Right cardiac atrium (tissue), 5 donors: ENCODE measurements around the gene USH2A. TPM values are rescaled to one million over a fixed set of nuclear protein-coding genes. Genes with fewer than 3 reads are reported as not detected.

Source experiments
- ATAC-seq, 2 donors: fragments of 200-7000 bp; cut with Tn5 transposase; one replicate each; pipeline versions ENCODE4 v1.8.0 to v1.9.1; 2020; ENCODE audit warnings: moderate library complexity in 2 of 2, mild to moderate bottlenecking in 1 of 2
- DNase-seq, 3 donors: peaks; one replicate each; pipeline ENCODE4 v3.0.0-alpha.2; 2020
- H3K27ac ChIP-seq: one replicate; pipeline ENCODE4 v1.5.1; 2013; ENCODE audit warnings: mild to moderate bottlenecking, low read length, control low read depth, moderate library complexity
- H3K27me3 ChIP-seq: one replicate; pipeline ENCODE4 v1.6.1; 2013; ENCODE audit not compliant: control insufficient read depth, insufficient read depth
- H3K4me1 ChIP-seq: one replicate; pipeline ENCODE4 v1.6.1; 2013; ENCODE audit warnings: low read length; ENCODE audit not compliant: control insufficient read depth, insufficient read depth
- H3K4me3 ChIP-seq: one replicate; pipeline ENCODE4 v1.5.1; 2013; ENCODE audit warnings: low read length, control low read depth
- H3K9me3 ChIP-seq: one replicate; pipeline ENCODE4 v1.6.1; 2013; ENCODE audit warnings: low read length; ENCODE audit not compliant: control insufficient read depth
- WGBS: extraction: QIAGEN DNeasy Blood & Tissue Kit; methylation state at CpG from one replicate; pipeline ENCODE4 v1.1.7; 2013; 5-methylcytosine and 5-hydroxymethylcytosine counted together
- intact Hi-C, 4 donors: fragments of 100-400 bp; cut with DNase I; formaldehyde crosslinking; loops; one replicate each; pipeline versions ENCODE4 v1.11.0 to v1.14.0; 2022 to 2023
- polyA plus RNA-seq: library from polyadenylated mRNA; stranded (reverse); fragments of 200-250 nt; gene quantifications from one replicate; pipeline ENCODE4 v1.2.3, GENCODE V29; 2013
- total RNA-seq, 4 donors: library from RNA; stranded (reverse); fragmentation: NEBNext Ultra II Directional; extraction: Animal tissue kit (Norgen Biotek cat#: 25700); gene quantifications; one replicate each; pipeline ENCODE4 v1.2.1, GENCODE V29; 2021
- donor health status: healthy with polysubstance abuse.
- donor health status: DM: no; HTN: yes; CAD: no.
- donor health status: DM: no; HTN: no; CAD: no.
- donor health status: DM: no; HTN: yes; CAD: no; lungs with severe emphysema.
- donor health status: DM: yes; HTN: yes; CAD: no.

USH2A gene
- total and polyA plus RNA-seq, 5 donors, result 0.29 to 4.8 (median 3.5) TPM

GRCh38 chr1:215640429-215641148 is 782.7 kb downstream of the USH2A start:
- ATAC-seq (no peak), DNase-seq (no peak)
- Histone ChIP-seq H3K4me3 (no peak overlapping the region), H3K27ac (no peak overlapping the region), H3K27me3 (no peaks in the 10 kb centered on the region), H3K9me3 (no peaks in the 10 kb centered on the region), H3K4me1 (no peaks in the 10 kb centered on the region)
- intact Hi-C loops, result no loop called here
- WGBS, result 92% methylated on average over 18 of the region's 18 CpGs

- intact Hi-C loops, result no loop called here
- no peak overlapping the region for H3K4me3 ChIP-seq
- peak; percentile 59 to 67 (median 60) for DNase-seq
These were observed 786.1 kb downstream of the USH2A start for GRCh38 chr1:215637041-215637573.

GRCh38 chr1:215636258-215636965 is 786.8 kb downstream of the USH2A start:
- no peaks in the 10 kb centered on the region for H3K9me3 ChIP-seq
- H3K4me1 ChIP-seq, result no peaks in the 10 kb centered on the region
- no peak overlapping the region for H3K4me3 ChIP-seq
- DNase-seq, result peak; percentile 39 to 72 (median 58)
- intact Hi-C loops, result no loop called here
- no peaks in the 10 kb centered on the region for H3K27me3 ChIP-seq
- peak; percentile 84 to 89 for ATAC-seq
- 49% methylated on average over 9 of the region's 9 CpGs for WGBS
- H3K27ac ChIP-seq, result no peak overlapping the region

More at GRCh38 chr1:215637041-215637573, 786.1 kb downstream of the USH2A start:
- H3K27me3 ChIP-seq, result no peaks in the 10 kb centered on the region
- no peaks in the 10 kb centered on the region for H3K9me3 ChIP-seq
- peak overlapping the region; percentile 2 for H3K27ac ChIP-seq
- 38% methylated on average over 7 of the region's 7 CpGs for WGBS
- no peaks in the 10 kb centered on the region for H3K4me1 ChIP-seq
- peak; percentile 86 to 88 for ATAC-seq

- no peak overlapping the region for H3K4me3 ChIP-seq
- H3K27me3 ChIP-seq, result no peaks in the 10 kb centered on the region
- no peaks in the 10 kb centered on the region for H3K9me3 ChIP-seq
- no peaks in the 10 kb centered on the region for H3K4me1 ChIP-seq
- ATAC-seq (no peak), DNase-seq (no peak)
- 90% methylated on average over 6 of the region's 6 CpGs for WGBS
- intact Hi-C loops, result no loop called here
- H3K27ac ChIP-seq, result no peak overlapping the region
These were observed 787.4 kb downstream of the USH2A start for GRCh38 chr1:215635827-215636226.

- intact Hi-C loops, result no loop called here
- Histone ChIP-seq H3K4me1 (no peaks in the 10 kb centered on the region), H3K4me3 (no peak overlapping the region), H3K9me3 (no peaks in the 10 kb centered on the region), H3K27me3 (no peaks in the 10 kb centered on the region), H3K27ac (no peak overlapping the region)
- peak; percentile 18 to 34 for ATAC-seq
- peak in 2 of 3 donors; percentile 58 to 60 for DNase-seq
- WGBS, result 63% methylated on average over 3 of the region's 3 CpGs
These were observed 791.8 kb downstream of the USH2A start for GRCh38 chr1:215631489-215631888.

- intact Hi-C loops, result no loop called here
- H3K4me1 ChIP-seq, result no peaks in the 10 kb centered on the region
- ATAC-seq (no peak), DNase-seq (no peak)
- no peak overlapping the region for H3K4me3 ChIP-seq
- H3K27me3 ChIP-seq, result no peaks in the 10 kb centered on the region
- H3K9me3 ChIP-seq, result no peaks in the 10 kb centered on the region
- 70% methylated on average over 1 of the region's 1 CpG for WGBS
- no peak overlapping the region for H3K27ac ChIP-seq
These were observed 792.2 kb downstream of the USH2A start for GRCh38 chr1:215631040-215631439.

GRCh38 chr1:215625949-215626348 is 797.3 kb downstream of the USH2A start:
- Histone ChIP-seq H3K27ac (no peak overlapping the region), H3K4me3 (no peak overlapping the region), H3K9me3 (no peaks in the 10 kb centered on the region), H3K27me3 (no peaks in the 10 kb centered on the region), H3K4me1 (no peaks in the 10 kb centered on the region)
- no peak for DNase-seq
- no peak for ATAC-seq
- intact Hi-C loops, result no loop called here

GRCh38 chr1:215623162-215623561 is 800.1 kb downstream of the USH2A start:
- Histone ChIP-seq H3K27ac (no peak overlapping the region), H3K4me3 (no peak overlapping the region), H3K4me1 (no peaks in the 10 kb centered on the region), H3K27me3 (no peaks in the 10 kb centered on the region), H3K9me3 (no peaks in the 10 kb centered on the region)
- WGBS, result 98% methylated on average over 4 of the region's 4 CpGs
- DNase-seq (no peak), ATAC-seq (no peak)
- intact Hi-C loops, result no loop called here

- ATAC-seq (no peak), DNase-seq (no peak)
- H3K4me3 ChIP-seq, result no peak overlapping the region
- intact Hi-C loops, result no loop called here
- no peaks in the 10 kb centered on the region for H3K9me3 ChIP-seq
- H3K27me3 ChIP-seq, result no peaks in the 10 kb centered on the region
- H3K4me1 ChIP-seq, result peaks cover 2% of the 10 kb centered on the region
- 68% methylated on average over 1 of the region's 1 CpG for WGBS
- no peak overlapping the region for H3K27ac ChIP-seq
These were observed 805.3 kb downstream of the USH2A start for GRCh38 chr1:215617979-215618378.

- intact Hi-C loops, result no loop called here
- Histone ChIP-seq H3K27ac (no peak overlapping the region), H3K4me3 (no peak overlapping the region), H3K27me3 (no peaks in the 10 kb centered on the region), H3K4me1 (peaks cover 2% of the 10 kb centered on the region), H3K9me3 (no peaks in the 10 kb centered on the region)
- DNase-seq, result no peak
- 41% methylated on average over 3 of the region's 3 CpGs for WGBS
- no peak for ATAC-seq
These were observed 810.9 kb downstream of the USH2A start for GRCh38 chr1:215612391-215612790.

- Histone ChIP-seq H3K9me3 (no peaks in the 10 kb centered on the region), H3K27ac (no peak overlapping the region), H3K4me1 (no peaks in the 10 kb centered on the region), H3K4me3 (no peak overlapping the region), H3K27me3 (no peaks in the 10 kb centered on the region)
- intact Hi-C loops, result no loop called here
- 85% methylated on average over 4 of the region's 4 CpGs for WGBS
- DNase-seq, result no peak
- no peak for ATAC-seq
These were observed 814.6 kb downstream of the USH2A start for GRCh38 chr1:215608646-215609045.
